ENCODE measurements around the gene DNAJC16.

GRCh38 chr1:15504436-15504835 lies 22.2 kb upstream of the DNAJC16 start:
- TF ChIP-seq MAX (IDR thresholded peaks at IDR 0.05), result no peak
- no peak for TF ChIP-seq EP300 (IDR thresholded peaks at IDR 0.05; ENCODE audit: borderline replicate concordance)
- no peak for TF ChIP-seq TAF1 (IDR thresholded peaks at IDR 0.05; ENCODE audit: low read depth)
- no peak for TF ChIP-seq YY1 (IDR thresholded peaks at IDR 0.05; ENCODE audit: low read depth)

All from Ishikawa (cell line).